T-helper 2 cell treated with Interferon-gamma antibody and Interleukin-4, amounts not matched to agents 5 μg/mL and 100 μg/mL, for 36 hours (primary cell): ENCODE results near the gene VPS35L.

Experiments used
- DNase-seq: peaks from one replicate; pipeline ENCODE4 v3.0.0; 2021; ENCODE audit warnings: low spot score
- H3K27ac Mint-ChIP-seq: one replicate; pipeline ENCODE4 v1.8.0; 2021; ENCODE audit warnings: mild to moderate bottlenecking, mixed read lengths
- H3K27me3 Mint-ChIP-seq: one replicate; pipeline ENCODE4 v1.8.0; 2021; ENCODE audit warnings: low read depth, mixed read lengths
- H3K36me3 Mint-ChIP-seq: one replicate; pipeline ENCODE4 v1.8.0; 2021; ENCODE audit warnings: low read depth, mixed read lengths
- H3K4me1 Mint-ChIP-seq: one replicate; pipeline ENCODE4 v1.8.0; 2021; ENCODE audit warnings: low read depth, mixed read lengths
- H3K4me3 Mint-ChIP-seq: one replicate; pipeline ENCODE4 v1.8.0; 2022; ENCODE audit warnings: mild to moderate bottlenecking, moderate library complexity, mixed read lengths
- H3K9me3 Mint-ChIP-seq: one replicate; pipeline ENCODE4 v1.8.0; 2021; ENCODE audit warnings: mixed read lengths

The VPS35L gene

GRCh38 chr16:19555186-19555937 lies at the start of gene VPS35L:
TSS of gene VPS35L (plus strand) at chr16:19555703. CDS start at chr16:19555730, 27 bp downstream.
- H3K27me3 Mint-ChIP-seq = no peaks in the 10 kb centered on the region
- H3K4me1 Mint-ChIP-seq = peaks cover 18% of the 10 kb centered on the region
- H3K4me3 Mint-ChIP-seq = peak within 1 kb of the TSS; percentile 96
- H3K9me3 Mint-ChIP-seq = no peaks in the 10 kb centered on the region
- peaks cover 19% of the 10 kb centered on the region for H3K36me3 Mint-ChIP-seq
- DNase-seq = peak; percentile 95
- peak within 1 kb of the TSS; percentile 97 for H3K27ac Mint-ChIP-seq

- no peak for DNase-seq
- no peaks in the 10 kb centered on the region for H3K9me3 Mint-ChIP-seq
- H3K4me1 Mint-ChIP-seq = peaks cover 4% of the 10 kb centered on the region
- H3K27ac Mint-ChIP-seq = no peak overlapping the region
- H3K27me3 Mint-ChIP-seq = no peaks in the 10 kb centered on the region
- H3K36me3 Mint-ChIP-seq = peaks cover 44% of the 10 kb centered on the region
- H3K4me3 Mint-ChIP-seq = no peak overlapping the region
These were observed 48.5 kb upstream of the VPS35L start for GRCh38 chr16:19506965-19507364.

DNA sequence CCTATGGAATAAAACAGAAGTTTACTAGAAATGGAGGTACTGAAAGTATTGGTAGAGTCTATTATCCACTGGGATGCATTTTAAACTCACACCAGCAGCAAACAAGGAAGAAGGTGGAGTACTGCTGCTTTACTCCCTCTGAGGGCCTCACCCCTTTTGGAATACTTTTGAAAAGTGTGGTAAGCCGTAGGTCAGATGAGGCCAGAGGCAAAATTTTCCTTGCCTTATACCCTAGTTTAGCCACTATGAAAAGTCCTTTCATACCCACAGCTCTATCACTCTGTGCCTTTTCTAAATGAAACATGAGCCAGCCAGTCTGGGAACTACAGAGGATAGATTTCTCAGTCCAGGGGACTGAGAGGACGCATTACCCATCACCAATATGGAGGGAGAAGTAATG lies 47.6 kb upstream of the VPS35L start:
- no peaks in the 10 kb centered on the region for H3K27me3 Mint-ChIP-seq
- H3K4me1 Mint-ChIP-seq = peaks cover 6% of the 10 kb centered on the region
- H3K9me3 Mint-ChIP-seq = no peaks in the 10 kb centered on the region
- no peak overlapping the region for H3K4me3 Mint-ChIP-seq
- no peak for DNase-seq
- H3K27ac Mint-ChIP-seq = no peak overlapping the region
- H3K36me3 Mint-ChIP-seq = peaks cover 46% of the 10 kb centered on the region

DNA sequence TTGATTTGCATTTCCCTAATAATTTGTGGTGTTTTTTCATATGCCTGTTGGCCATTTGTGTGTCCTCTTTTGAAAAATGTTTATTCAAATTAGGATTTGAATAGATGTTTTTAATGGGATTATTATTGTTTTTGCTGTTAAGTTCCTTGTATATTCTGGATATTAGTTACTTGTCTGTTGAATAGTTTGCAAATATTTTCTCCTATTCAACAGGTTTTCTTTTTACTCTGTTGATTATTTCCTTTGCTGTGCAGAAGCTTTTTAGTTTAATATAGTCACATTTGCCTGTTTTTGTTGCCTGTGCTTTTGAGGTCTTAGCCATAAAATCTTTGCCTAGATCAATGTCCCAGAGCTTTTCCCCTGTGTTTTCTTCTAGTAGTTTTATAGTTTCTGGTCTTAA lies 43.2 kb upstream of the VPS35L start:
- no peak for DNase-seq
- Mint-ChIP-seq H3K4me3 (no peak overlapping the region), H3K27me3 (no peaks in the 10 kb centered on the region), H3K9me3 (no peaks in the 10 kb centered on the region), H3K27ac (no peak overlapping the region), H3K4me1 (peaks cover 16% of the 10 kb centered on the region), H3K36me3 (peaks cover 50% of the 10 kb centered on the region)

GRCh38 chr16:19513377-19514053 lies 42.0 kb upstream of the VPS35L start:
- peaks cover 53% of the 10 kb centered on the region for H3K36me3 Mint-ChIP-seq
- H3K27ac Mint-ChIP-seq = no peak overlapping the region
- no peak overlapping the region for H3K4me3 Mint-ChIP-seq
- H3K9me3 Mint-ChIP-seq = no peaks in the 10 kb centered on the region
- no peak for DNase-seq
- H3K27me3 Mint-ChIP-seq = no peaks in the 10 kb centered on the region
- peaks cover 25% of the 10 kb centered on the region for H3K4me1 Mint-ChIP-seq

- no peak for DNase-seq
- H3K4me3 Mint-ChIP-seq = no peak overlapping the region
- no peaks in the 10 kb centered on the region for H3K9me3 Mint-ChIP-seq
- peaks cover 51% of the 10 kb centered on the region for H3K36me3 Mint-ChIP-seq
- H3K4me1 Mint-ChIP-seq = peaks cover 40% of the 10 kb centered on the region
- no peaks in the 10 kb centered on the region for H3K27me3 Mint-ChIP-seq
- no peak overlapping the region for H3K27ac Mint-ChIP-seq
These were observed 39.7 kb upstream of the VPS35L start for GRCh38 chr16:19515757-19516156.

- Mint-ChIP-seq H3K4me3 (peak overlapping the region; percentile 30), H3K27ac (peak overlapping the region; percentile 69), H3K4me1 (peaks cover 48% of the 10 kb centered on the region), H3K36me3 (peaks cover 40% of the 10 kb centered on the region), H3K27me3 (no peaks in the 10 kb centered on the region), H3K9me3 (no peaks in the 10 kb centered on the region)
- peak; percentile 34 for DNase-seq
These were observed 37.9 kb upstream of the VPS35L start for GRCh38 chr16:19517424-19518089.

DNA sequence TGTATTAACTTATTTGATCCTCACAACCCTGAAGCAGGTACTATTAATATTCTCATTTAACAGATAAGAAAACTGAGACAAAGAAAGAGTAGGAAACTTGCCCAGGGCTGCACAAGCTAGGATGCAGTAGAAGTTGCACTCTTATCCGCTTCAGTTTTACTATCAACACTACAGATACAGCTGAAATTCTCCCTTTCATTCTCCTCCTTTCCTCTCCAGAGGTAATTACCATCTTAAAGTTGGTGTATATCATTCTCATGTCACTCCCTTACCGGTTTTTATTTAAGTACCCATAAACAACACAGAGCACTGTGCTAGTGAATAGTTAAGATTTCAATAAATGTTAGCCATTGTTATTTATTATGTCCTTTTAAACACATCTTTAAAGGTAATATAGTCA lies 37.1 kb upstream of the VPS35L start:
- no peak for DNase-seq
- H3K9me3 Mint-ChIP-seq = no peaks in the 10 kb centered on the region
- peaks cover 46% of the 10 kb centered on the region for H3K4me1 Mint-ChIP-seq
- H3K27ac Mint-ChIP-seq = no peak overlapping the region
- H3K36me3 Mint-ChIP-seq = peaks cover 31% of the 10 kb centered on the region
- no peaks in the 10 kb centered on the region for H3K27me3 Mint-ChIP-seq
- H3K4me3 Mint-ChIP-seq = peak overlapping the region; percentile 38

DNA sequence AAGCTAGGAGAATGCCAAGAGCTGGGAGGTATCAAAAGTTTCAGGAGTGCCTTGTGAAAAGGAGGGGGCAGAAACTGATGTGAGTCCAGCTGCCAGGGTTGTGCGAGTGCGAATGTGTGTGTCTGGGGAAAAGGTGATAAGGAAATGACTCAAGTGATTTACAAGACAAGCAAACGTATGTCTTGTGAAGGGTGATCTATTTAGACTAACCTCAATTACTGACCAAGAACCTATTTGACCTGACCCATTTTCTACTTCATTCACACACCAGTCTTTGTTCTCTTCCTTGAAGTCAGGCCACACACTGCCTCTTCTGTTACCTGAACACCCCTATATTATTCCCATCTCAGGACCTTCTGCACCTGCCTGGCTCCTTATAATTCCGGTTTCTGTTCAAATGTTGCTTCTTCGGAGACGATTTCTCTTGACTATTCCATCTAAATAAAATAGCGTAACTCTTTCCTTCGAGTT lies 34.6 kb upstream of the VPS35L start:
- peak; percentile 32 for DNase-seq
- peak overlapping the region; percentile 87 for H3K4me3 Mint-ChIP-seq
- H3K4me1 Mint-ChIP-seq = peaks cover 54% of the 10 kb centered on the region
- no peaks in the 10 kb centered on the region for H3K9me3 Mint-ChIP-seq
- peak overlapping the region; percentile 92 for H3K27ac Mint-ChIP-seq
- H3K27me3 Mint-ChIP-seq = no peaks in the 10 kb centered on the region
- H3K36me3 Mint-ChIP-seq = peaks cover 27% of the 10 kb centered on the region

DNA sequence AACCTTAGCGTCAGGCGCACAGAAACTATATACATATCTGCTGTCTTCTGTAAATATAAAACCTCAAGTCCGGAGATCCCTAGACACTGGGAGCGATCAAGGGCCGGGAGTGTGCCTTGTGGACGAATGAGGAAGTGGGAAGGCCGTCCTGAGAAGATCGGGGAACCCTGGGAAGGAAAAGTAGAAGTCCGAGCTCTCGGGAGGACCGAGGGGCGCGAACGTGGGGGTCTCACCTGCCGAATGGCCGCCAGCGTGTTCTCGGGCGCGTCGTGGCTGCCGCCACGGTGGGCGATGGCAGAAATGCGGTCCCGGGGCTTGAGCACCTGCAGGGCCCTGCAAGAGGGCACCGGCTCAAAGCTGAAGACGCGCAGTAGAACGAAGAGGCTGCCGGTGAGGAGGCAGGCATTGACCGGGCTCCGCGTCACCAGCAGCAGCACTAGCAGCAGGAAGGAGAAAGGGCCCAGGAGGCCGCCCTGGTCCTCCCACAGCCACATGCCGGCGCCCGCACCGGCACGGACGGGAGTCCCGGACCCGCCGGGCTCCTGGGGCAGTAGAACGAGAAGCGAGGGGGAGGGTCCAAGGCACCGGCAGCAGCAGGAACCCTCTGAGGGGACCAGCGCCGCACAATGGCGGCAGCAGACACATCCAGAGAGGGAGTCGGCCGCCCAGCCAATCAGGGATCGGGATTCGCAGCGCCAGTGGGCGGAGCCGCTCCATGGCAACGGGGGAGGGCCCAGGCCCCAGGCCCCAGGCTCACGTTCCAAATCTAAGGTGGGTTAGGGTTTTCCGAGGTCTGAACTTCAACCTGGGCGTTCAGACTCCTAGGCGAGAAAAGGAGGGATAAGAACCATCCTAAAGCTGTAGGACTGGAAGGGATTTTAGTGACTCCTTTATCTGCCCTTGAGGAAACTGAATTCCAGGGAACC lies 33.8 kb upstream of the VPS35L start, which contains the start of gene GDE1:
GDE1 (minus strand) TSS at position 628 of the 926 bp plus-strand sequence; CDS start at position 494, 134 bp downstream.
- DNase-seq = peak; percentile 93
- peak within 1 kb of the TSS; percentile 87 for H3K4me3 Mint-ChIP-seq
- H3K27me3 Mint-ChIP-seq = no peaks in the 10 kb centered on the region
- H3K4me1 Mint-ChIP-seq = peaks cover 54% of the 10 kb centered on the region
- H3K36me3 Mint-ChIP-seq = peaks cover 26% of the 10 kb centered on the region
- H3K27ac Mint-ChIP-seq = peak within 1 kb of the TSS; percentile 92
- no peaks in the 10 kb centered on the region for H3K9me3 Mint-ChIP-seq

- DNase-seq = no peak
- H3K27me3 Mint-ChIP-seq = no peaks in the 10 kb centered on the region
- H3K4me1 Mint-ChIP-seq = peaks cover 52% of the 10 kb centered on the region
These were observed 33.1 kb upstream of the VPS35L start for GRCh38 chr16:19522397-19522732.

DNA sequence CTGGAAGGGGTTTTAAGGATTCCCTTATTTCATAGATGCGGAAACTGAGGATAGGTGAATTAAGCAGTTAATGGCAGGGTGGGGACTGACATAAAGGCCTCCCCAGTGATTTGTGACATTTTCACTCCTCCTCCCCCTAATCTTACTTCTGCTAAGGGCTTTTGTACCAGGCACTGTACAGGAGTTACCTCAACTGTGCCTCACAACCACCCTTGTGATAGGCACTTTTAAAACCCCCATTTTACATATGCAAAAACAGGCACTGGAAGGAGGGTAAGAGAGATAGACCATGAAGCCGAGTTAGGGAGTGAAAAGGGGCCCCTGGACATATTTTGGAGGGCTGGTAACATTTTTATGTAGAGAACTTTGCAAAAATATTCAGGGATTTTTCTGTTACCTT lies 32.7 kb upstream of the VPS35L start:
- H3K4me3 Mint-ChIP-seq = no peak overlapping the region
- no peak overlapping the region for H3K27ac Mint-ChIP-seq

More at GRCh38 chr16:19522397-19522732, 33.1 kb upstream of the VPS35L start:
- H3K9me3 Mint-ChIP-seq = no peaks in the 10 kb centered on the region
- H3K4me3 Mint-ChIP-seq = peak overlapping the region; percentile 87
- H3K27ac Mint-ChIP-seq = peak overlapping the region; percentile 92
- H3K36me3 Mint-ChIP-seq = peaks cover 20% of the 10 kb centered on the region

DNA sequence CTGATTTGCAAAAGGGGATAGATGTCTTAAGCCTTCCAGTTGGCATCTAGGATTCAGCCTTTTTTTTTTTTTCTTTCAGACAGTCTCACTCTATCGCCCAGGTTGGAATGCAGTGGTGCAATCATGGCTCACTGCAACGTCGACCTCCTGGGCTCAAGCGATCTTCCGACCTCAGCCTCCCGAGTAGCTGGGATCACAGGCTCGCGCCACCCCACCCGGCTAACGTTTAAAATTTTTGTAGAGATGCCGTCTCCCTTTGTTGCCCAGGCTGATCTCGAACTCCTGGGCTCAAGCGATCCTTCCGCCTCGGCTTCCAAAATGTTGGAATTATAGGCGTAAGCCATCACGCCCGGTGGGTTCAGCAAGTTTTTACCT lies 32.3 kb upstream of the VPS35L start:
- Mint-ChIP-seq H3K4me1 (peaks cover 47% of the 10 kb centered on the region), H3K9me3 (no peaks in the 10 kb centered on the region), H3K4me3 (no peak overlapping the region), H3K27me3 (no peaks in the 10 kb centered on the region), H3K36me3 (peaks cover 16% of the 10 kb centered on the region), H3K27ac (no peak overlapping the region)
- no peak for DNase-seq

More for the DNA sequence above, 32.7 kb upstream of the VPS35L start:
- H3K36me3 Mint-ChIP-seq = peaks cover 16% of the 10 kb centered on the region
- no peaks in the 10 kb centered on the region for H3K9me3 Mint-ChIP-seq
- peaks cover 48% of the 10 kb centered on the region for H3K4me1 Mint-ChIP-seq
- H3K27me3 Mint-ChIP-seq = no peaks in the 10 kb centered on the region
- no peak for DNase-seq
